GM21723 (cell line): ENCODE results near the gene FAM204A.

Experiments
- ATAC-seq: cut with Tn5 transposase; IDR thresholded peaks from one replicate; pipeline ENCODE4 v1.9.1; 2021; ENCODE audit warnings: mild to moderate bottlenecking, moderate library complexity; ENCODE audit not compliant: unreplicated experiment

Gene FAM204A

GRCh38 chr10:118251791-118252190, 90.3 kb downstream of the FAM204A start:
- no peak for ATAC-seq

DNA sequence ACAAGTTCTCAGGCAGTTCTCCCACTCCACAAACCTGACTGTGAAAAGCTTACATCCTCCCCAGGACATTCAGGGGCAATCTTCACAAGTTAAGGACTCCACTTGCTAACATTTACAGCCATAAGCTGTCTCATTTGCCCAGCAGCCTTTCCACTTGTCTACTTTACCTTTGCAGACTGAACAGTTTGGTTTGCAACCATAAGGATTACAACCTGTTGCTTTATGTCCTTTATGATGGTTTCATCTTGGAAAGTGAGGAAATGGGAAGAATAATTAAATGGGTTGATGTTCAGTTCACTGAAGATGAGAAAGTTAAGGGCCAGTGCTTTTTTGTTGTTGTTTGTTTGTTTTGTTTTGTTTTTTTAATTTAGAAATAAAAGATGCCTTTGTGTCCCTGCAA, 92.4 kb downstream of the FAM204A start:
- no peak for ATAC-seq
